Left ventricle myocardium inferior (tissue), 1 donor: Measurements from ENCODE around the gene GPR146. TPM values are rescaled to one million over a fixed set of nuclear protein-coding genes. Genes with fewer than 3 reads are reported as not detected.
A peak's percentile ranks its signal among the peaks of the same experiment; 100 is the strongest.

Experiments used
- DNase-seq: peaks from one replicate; pipeline ENCODE4 v3.0.0-alpha.2; 2020
- H3K27ac ChIP-seq: fragments of 200-600 bp; replicated peaks from 2 replicates; pipeline ENCODE4 v1.8.0; 2021
- H3K27me3 ChIP-seq: fragments of 200-600 bp; 2 replicates; pipeline ENCODE4 v1.8.0; 2021; ENCODE audit warnings: low read depth
- H3K36me3 ChIP-seq: fragments of 200-600 bp; 2 replicates; pipeline ENCODE4 v1.8.0; 2021
- H3K4me1 ChIP-seq: fragments of 200-600 bp; 2 replicates; pipeline ENCODE4 v1.8.0; 2021
- H3K4me3 ChIP-seq: fragments of 200-600 bp; 2 replicates; pipeline ENCODE4 v1.8.0; 2021; ENCODE audit warnings: mild to moderate bottlenecking, moderate library complexity
- H3K9me3 ChIP-seq: fragments of 200-600 bp; replicated peaks from 2 replicates; pipeline ENCODE4 v1.8.0; 2021
- intact Hi-C: fragments of 100-400 bp; cut with micrococcal nuclease; formaldehyde crosslinking; loops from one replicate; pipeline ENCODE4 v1.11.0; 2022
- total RNA-seq: library from RNA; stranded (reverse); fragmentation: NEBNext Ultra II Directional; extraction: Animal tissue kit (Norgen Biotek cat#: 25700); gene quantifications from one replicate; pipeline ENCODE4 v1.2.1, GENCODE V29; 2021
- TF ChIP-seq, protein P1 (sequence below): fragments of 200-600 bp; IDR thresholded peaks from 2 replicates; pipeline ENCODE4 v1.8.0; 2021; ENCODE audit warnings: antibody characterized with exemption, mild to moderate bottlenecking, borderline replicate concordance
- donor health status: DM: no; HTN: yes; CAD: no; lungs with severe emphysema.

GPR146 gene
- total RNA-seq, 1 donor from 2014 or later = 29.8 TPM

DNA sequence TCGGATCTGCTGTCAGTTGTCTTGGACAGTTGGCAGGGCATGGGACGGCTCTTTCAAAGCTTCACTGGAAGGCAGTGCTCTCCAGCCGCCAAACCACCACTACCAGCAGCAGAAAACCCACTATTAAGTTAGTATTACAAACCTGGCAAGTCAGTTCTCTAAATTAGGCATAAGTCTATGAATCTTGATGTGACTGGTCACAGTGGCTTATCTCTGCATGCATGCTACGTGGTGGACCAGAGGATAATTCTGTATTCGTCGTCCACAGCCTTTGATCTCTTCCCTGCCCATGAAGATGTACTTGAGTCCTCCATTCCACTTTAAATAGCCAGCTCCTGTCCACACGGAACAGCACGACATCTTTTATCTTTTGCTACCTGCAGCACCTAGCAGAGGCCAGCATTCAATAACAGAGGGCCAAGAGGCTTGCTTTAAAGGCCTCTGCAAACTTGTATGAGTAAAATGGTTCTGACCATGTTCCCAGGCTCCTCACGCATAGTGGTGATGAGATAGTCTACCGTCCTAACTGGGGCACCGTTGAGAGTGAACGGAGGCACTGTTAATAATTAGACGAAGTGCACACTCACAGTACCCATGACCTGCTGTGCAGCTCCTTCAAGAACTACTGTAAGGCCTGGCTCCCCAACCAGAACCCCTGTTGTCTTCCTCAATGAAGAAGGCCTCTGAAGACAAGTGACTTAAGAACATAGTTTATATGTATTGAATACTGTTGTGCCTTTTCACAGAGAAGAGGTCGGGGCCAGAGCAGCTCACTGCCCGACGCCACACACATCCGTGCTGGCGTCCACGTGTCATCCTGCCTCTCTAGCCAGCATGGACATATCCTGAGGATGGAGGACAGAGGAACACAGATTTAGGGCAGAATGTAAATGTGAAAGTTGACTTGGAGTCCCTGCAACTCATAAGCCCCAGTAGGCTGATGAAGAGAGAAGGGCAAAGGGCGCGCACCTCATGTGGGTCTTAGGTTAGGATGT, 1.0 kb downstream of the GPR146 start:
- Histone ChIP-seq H3K27ac (peak overlapping the region; percentile 94), H3K4me1 (peaks cover 90% of the 10 kb centered on the region), H3K9me3 (no peaks in the 10 kb centered on the region), H3K4me3 (peak overlapping the region; percentile 78), H3K27me3 (no peaks in the 10 kb centered on the region), H3K36me3 (no peaks in the 10 kb centered on the region)
- intact Hi-C loops = no loop called here
- TF ChIP-seq, protein P1, sequence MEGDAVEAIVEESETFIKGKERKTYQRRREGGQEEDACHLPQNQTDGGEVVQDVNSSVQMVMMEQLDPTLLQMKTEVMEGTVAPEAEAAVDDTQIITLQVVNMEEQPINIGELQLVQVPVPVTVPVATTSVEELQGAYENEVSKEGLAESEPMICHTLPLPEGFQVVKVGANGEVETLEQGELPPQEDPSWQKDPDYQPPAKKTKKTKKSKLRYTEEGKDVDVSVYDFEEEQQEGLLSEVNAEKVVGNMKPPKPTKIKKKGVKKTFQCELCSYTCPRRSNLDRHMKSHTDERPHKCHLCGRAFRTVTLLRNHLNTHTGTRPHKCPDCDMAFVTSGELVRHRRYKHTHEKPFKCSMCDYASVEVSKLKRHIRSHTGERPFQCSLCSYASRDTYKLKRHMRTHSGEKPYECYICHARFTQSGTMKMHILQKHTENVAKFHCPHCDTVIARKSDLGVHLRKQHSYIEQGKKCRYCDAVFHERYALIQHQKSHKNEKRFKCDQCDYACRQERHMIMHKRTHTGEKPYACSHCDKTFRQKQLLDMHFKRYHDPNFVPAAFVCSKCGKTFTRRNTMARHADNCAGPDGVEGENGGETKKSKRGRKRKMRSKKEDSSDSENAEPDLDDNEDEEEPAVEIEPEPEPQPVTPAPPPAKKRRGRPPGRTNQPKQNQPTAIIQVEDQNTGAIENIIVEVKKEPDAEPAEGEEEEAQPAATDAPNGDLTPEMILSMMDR = no peak
- no peak for DNase-seq

DNA sequence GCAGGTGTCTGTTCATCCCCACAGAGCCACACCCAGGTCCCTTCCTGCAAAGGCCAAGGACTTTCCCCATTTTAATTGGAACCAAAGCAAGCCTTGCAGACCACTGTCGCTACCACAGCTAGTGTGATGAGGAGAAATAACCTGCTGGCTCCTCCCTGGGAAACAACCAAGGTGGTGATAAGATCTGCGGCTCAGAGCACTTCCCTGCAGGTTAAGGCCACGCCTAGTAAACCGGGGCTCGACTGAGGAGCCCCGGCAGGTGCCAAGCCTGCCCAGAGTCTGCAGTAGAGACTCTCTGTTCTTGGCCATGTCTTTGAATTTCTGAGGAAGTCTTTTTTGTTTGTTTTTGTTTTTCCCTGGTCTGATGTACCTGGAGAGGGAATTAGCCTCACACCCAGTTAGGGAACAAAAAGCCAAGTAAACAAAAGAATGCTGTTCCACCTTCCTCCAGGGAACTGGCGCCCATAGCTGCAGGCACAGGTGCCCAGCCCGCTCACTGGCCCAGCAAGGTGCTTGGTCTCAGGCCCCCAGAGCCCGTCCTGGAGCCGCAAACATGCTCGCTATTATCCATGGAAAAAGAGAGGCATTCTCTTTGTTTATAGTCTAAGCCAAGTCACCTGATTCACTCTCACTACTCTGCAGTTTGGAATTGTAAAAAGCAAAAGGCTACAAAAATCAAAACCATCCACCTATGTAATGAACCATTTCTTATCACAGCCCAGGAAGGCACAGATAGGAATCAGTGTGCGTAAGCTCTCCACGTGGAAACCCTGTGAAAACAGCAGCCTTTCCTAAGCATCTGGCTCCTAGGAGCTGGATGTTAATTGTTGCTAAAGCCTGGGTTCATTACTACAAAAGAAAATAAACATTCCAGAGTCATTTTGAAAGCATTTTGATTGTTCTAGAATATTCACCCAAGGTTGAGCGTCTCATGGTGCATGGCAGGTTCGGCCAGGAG, 2.7 kb downstream of the GPR146 start:
- Histone ChIP-seq H3K4me3 (no peak overlapping the region), H3K27me3 (no peaks in the 10 kb centered on the region), H3K36me3 (no peaks in the 10 kb centered on the region), H3K4me1 (peaks cover 92% of the 10 kb centered on the region), H3K27ac (peak overlapping the region; percentile 12), H3K9me3 (no peaks in the 10 kb centered on the region)
- TF ChIP-seq, protein P1 = no peak
- intact Hi-C loops = no loop called here
- DNase-seq = no peak

DNA sequence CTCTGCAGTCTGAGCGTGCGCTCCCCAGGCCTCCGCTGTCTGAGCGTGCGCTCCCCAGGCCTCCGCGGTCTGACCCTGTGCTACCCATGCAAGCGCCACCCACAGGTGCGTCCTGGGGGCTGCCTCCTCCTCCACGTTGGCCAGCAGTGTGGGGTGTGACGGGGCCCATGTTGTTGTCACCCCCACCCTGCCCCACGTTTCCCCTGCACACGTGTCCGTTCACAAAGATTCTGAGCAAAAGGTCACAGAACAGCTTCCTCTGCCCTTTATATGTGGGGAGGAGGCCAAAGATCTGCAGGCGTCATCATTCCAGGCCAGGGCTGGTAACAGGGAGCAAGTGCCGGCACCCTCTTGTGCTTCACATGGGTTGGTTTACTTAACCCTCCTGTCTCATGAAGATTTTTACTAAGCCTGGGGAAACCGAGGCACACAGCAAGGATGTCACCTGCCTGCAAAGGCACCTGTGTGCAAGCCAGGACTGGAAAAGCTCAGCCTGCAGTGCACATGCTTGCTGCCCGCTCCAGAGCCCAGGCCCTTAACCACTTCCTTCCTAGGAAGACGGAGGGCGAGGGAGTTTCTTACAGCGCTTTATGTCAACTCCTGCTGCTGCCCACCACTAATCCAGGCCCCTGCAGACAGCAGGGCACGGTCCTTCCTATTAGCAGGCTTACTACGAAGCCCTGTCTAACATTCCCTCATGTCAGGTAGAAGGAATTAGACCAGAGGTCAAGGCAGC, 4.8 kb downstream of the GPR146 start:
- no peak overlapping the region for H3K4me3 ChIP-seq
- peak overlapping the region; percentile 88 for H3K27ac ChIP-seq
- H3K27me3 ChIP-seq = no peaks in the 10 kb centered on the region
- H3K9me3 ChIP-seq = no peaks in the 10 kb centered on the region
- intact Hi-C loops = no loop called here
- DNase-seq = no peak
- TF ChIP-seq, protein P1 = no peak
- H3K4me1 ChIP-seq = peaks cover 93% of the 10 kb centered on the region
- H3K36me3 ChIP-seq = no peaks in the 10 kb centered on the region

DNA sequence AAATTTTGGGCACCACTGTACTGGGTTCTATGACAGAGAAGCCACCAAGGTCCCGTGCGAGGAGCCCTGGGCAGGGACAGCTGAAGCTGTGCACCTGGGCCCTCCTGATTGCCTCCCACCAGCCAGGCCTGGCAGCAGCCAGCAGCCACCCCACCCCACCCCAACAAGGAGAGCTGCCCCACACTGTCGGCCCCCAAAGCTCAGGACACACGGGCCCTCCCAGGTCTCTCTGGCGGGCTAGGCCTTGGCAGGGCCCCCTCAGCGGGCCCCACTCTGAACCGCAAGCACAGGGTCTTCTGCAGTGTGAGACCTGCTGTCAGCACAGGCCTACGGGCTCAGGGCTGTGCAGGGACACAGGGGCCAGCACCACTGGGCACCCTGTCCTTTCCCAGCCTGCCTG, 5.5 kb downstream of the GPR146 start:
- Histone ChIP-seq H3K4me1 (peaks cover 99% of the 10 kb centered on the region), H3K36me3 (no peaks in the 10 kb centered on the region), H3K27me3 (no peaks in the 10 kb centered on the region), H3K9me3 (no peaks in the 10 kb centered on the region), H3K4me3 (no peak overlapping the region), H3K27ac (peak overlapping the region; percentile 88)
- no peak for DNase-seq
- TF ChIP-seq, protein P1 = no peak
- intact Hi-C loops = no loop called here
